SK-N-SH treated with all-trans-retinoic acid at 6 μM for 48 hours (cell line): ENCODE results near the gene DHX57.

Source experiments
- PATZ1 ChIP-seq: fragments of 250-450 bp; sonication (Bioruptor Pico); IDR thresholded peaks from 2 replicates; pipeline ENCODE4 v1.8.0; 2020; ENCODE audit warnings: mild to moderate bottlenecking, moderate library complexity, borderline replicate concordance
- RARB ChIP-seq: fragments of 250-450 bp; sonication (Bioruptor Pico); IDR thresholded peaks from 2 replicates; pipeline ENCODE4 v1.8.0; 2021; ENCODE audit warnings: mild to moderate bottlenecking, moderate library complexity
- TCF4 ChIP-seq: fragments of 250-450 bp; sonication (Bioruptor Pico); IDR thresholded peaks from 2 replicates; pipeline ENCODE4 v1.8.0; 2021; ENCODE audit warnings: mild to moderate bottlenecking, moderate library complexity, borderline replicate concordance
- ZNF8 ChIP-seq: fragments of 450-650 bp; formaldehyde crosslinking; IDR thresholded peaks from 2 replicates; pipeline ENCODE4 v1.5.0; 2020; ENCODE audit warnings: mild to moderate bottlenecking, moderate library complexity

- TF ChIP-seq TCF4 (CRISPR knock-in tag) (no peak), RARB (CRISPR knock-in tag) (no peak), PATZ1 (CRISPR knock-in tag) (no peak), ZNF8 (no peak)
Observed at GRCh38 chr2:38907242-38907641, 31.5 kb upstream of the DHX57 start.
